Cardiac atrium fibroblast (primary cell): ENCODE measurements around the gene CLDN9. TPM values are rescaled to one million over a fixed set of nuclear protein-coding genes. Genes with fewer than 3 reads are reported as not detected.

Experiments
- total RNA-seq: library from RNA; depleted of rRNA; stranded (reverse); fragments of >200 nt; gene quantifications from 2 replicates; pipeline ENCODE4 v1.2.3, GENCODE V29; 2015

CLDN9 gene
- total RNA-seq: not detected in 2 replicates

GRCh38 chr16:3012828-3013420 is at the start of gene CLDN9:
TSS of gene CLDN9 (plus strand) at chr16:3012923. CDS start at chr16:3013363, 440 bp downstream.

GRCh38 chr16:2963723-2964474 is 48.8 kb upstream of the CLDN9 start, which contains the start of gene KREMEN2:
TSS of gene KREMEN2 (plus strand) at chr16:2964275. CDS start at chr16:2964521, 246 bp downstream.

GRCh38 chr16:2968738-2969544 is 43.8 kb upstream of the CLDN9 start, which contains the start of gene PAQR4:
TSS of gene PAQR4 (plus strand) at chr16:2969348. CDS start at chr16:2969675, 327 bp downstream.

GRCh38 chr16:2980227-2981176 is 32.2 kb upstream of the CLDN9 start, which contains the start of gene PKMYT1:
TSS of gene PKMYT1 (minus strand) at chr16:2980446. CDS start at chr16:2979657, 789 bp downstream.

GRCh38 chr16:3017794-3018506 is 5.2 kb downstream of the CLDN9 start, which contains the start of gene CLDN6:
TSS of gene CLDN6 (minus strand) at chr16:3018183. CDS start at chr16:3016021, 2,162 bp downstream.

GRCh38 chr16:3020247-3020603 is 7.5 kb downstream of the CLDN9 start, which contains the start of gene TNFRSF12A:
TSS of gene TNFRSF12A (plus strand) at chr16:3020368. CDS start at chr16:3020398, 30 bp downstream.

GRCh38 chr16:3023669-3024478 is 11.2 kb downstream of the CLDN9 start, which contains the start of the genes HCFC1R1 and THOC6:
TSS of gene HCFC1R1 (minus strand) at chr16:3023942. CDS start at chr16:3023941, 1 bp downstream.
TSS of gene THOC6 (plus strand) at chr16:3024035. CDS start at chr16:3024327, 292 bp downstream.

GRCh38 chr16:3036726-3037315 is 24.1 kb downstream of the CLDN9 start, which contains the start of gene BICDL2:
TSS of gene BICDL2 (minus strand) at chr16:3036944. CDS start at chr16:3035496, 1,448 bp downstream.

GRCh38 chr16:3045758-3046640 is 33.3 kb downstream of the CLDN9 start, which contains the start of gene MMP25:
TSS of gene MMP25 (plus strand) at chr16:3046561. CDS start at chr16:3046918, 357 bp downstream.

Other genes with a start within 250 kb of the CLDN9 start
- gene ELOB, start 235.6 kb upstream of the CLDN9 start, total RNA-seq: 262 and 317 TPM in 2 replicates
- gene PRSS33, start 225.4 kb upstream of the CLDN9 start, total RNA-seq: not detected in 2 replicates
- gene PRSS41, start 214.5 kb upstream of the CLDN9 start, total RNA-seq: not detected in 2 replicates
- not detected in 2 replicates for gene PRSS21, start 195.7 kb upstream of the CLDN9 start, total RNA-seq
- gene ZG16B, start 182.6 kb upstream of the CLDN9 start, total RNA-seq: 1.8 TPM in 1 of 2 replicates, not detected in the other
- gene PRSS22, start 154.8 kb upstream of the CLDN9 start, total RNA-seq: not detected in 2 replicates
- 75.6 and 81.2 TPM in 2 replicates for gene FLYWCH2, start 129.7 kb upstream of the CLDN9 start, total RNA-seq
- gene FLYWCH1, start 101.0 kb upstream of the CLDN9 start, total RNA-seq: 22.6 and 28.2 TPM in 2 replicates
- not detected in 2 replicates for gene KREMEN2, start 48.6 kb upstream of the CLDN9 start, total RNA-seq
- 10.0 and 10.5 TPM in 2 replicates for gene PAQR4, start 43.6 kb upstream of the CLDN9 start, total RNA-seq
- gene PKMYT1, start 32.5 kb upstream of the CLDN9 start, total RNA-seq: 5.8 and 14.6 TPM in 2 replicates
- gene CLDN6, start 5.3 kb downstream of the CLDN9 start, total RNA-seq: 0.16 TPM in 1 of 2 replicates, not detected in the other
- gene TNFRSF12A, start 7.4 kb downstream of the CLDN9 start, total RNA-seq: 164 and 196 TPM in 2 replicates
- gene HCFC1R1, start 11.0 kb downstream of the CLDN9 start, total RNA-seq: 6.5 and 12.0 TPM in 2 replicates
- 18.5 and 19.9 TPM in 2 replicates for gene THOC6, start 11.1 kb downstream of the CLDN9 start, total RNA-seq
- gene BICDL2, start 24.0 kb downstream of the CLDN9 start, total RNA-seq: 0.16 TPM in 1 of 2 replicates, not detected in the other
- gene MMP25, start 33.6 kb downstream of the CLDN9 start, total RNA-seq: not detected in 2 replicates
- 9.7 and 131 TPM in 2 replicates for gene IL32, start 52.7 kb downstream of the CLDN9 start, total RNA-seq
- gene ZSCAN10, start 86.4 kb downstream of the CLDN9 start, total RNA-seq: not detected in 2 replicates
- 10.7 and 13.8 TPM in 2 replicates for gene ZNF205, start 99.7 kb downstream of the CLDN9 start, total RNA-seq
- 3.9 and 5.2 TPM in 2 replicates for gene ZNF213, start 122.1 kb downstream of the CLDN9 start, total RNA-seq
- not detected in 2 replicates for gene OR1F1, start 175.3 kb downstream of the CLDN9 start, total RNA-seq
- 8.1 and 9.4 TPM in 2 replicates for gene ZNF200, start 222.2 kb downstream of the CLDN9 start, total RNA-seq
- gene MEFV, start 243.7 kb downstream of the CLDN9 start, total RNA-seq: not detected in 2 replicates